Middle frontal gyrus (tissue), 1 donor: ENCODE data around the gene MTIF2.
A peak's percentile ranks its signal among the peaks of the same experiment; 100 is the strongest.
"Not testable (repeated sequence)": the region's sequence is repeated elsewhere in the genome, so short reads cannot be mapped to it uniquely, and the experiment has no call there.

Source experiments
- DNase-seq: peaks from one replicate; pipeline ENCODE4 v3.0.0-alpha.2; 2015; ENCODE audit warnings: low spot score; ENCODE audit errors: extremely low spot score

The MTIF2 gene, protein sequence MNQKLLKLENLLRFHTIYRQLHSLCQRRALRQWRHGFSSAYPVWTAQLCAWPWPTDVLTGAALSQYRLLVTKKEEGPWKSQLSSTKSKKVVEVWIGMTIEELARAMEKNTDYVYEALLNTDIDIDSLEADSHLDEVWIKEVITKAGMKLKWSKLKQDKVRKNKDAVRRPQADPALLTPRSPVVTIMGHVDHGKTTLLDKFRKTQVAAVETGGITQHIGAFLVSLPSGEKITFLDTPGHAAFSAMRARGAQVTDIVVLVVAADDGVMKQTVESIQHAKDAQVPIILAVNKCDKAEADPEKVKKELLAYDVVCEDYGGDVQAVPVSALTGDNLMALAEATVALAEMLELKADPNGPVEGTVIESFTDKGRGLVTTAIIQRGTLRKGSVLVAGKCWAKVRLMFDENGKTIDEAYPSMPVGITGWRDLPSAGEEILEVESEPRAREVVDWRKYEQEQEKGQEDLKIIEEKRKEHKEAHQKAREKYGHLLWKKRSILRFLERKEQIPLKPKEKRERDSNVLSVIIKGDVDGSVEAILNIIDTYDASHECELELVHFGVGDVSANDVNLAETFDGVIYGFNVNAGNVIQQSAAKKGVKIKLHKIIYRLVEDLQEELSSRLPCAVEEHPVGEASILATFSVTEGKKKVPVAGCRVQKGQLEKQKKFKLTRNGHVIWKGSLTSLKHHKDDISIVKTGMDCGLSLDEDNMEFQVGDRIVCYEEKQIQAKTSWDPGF

DNA sequence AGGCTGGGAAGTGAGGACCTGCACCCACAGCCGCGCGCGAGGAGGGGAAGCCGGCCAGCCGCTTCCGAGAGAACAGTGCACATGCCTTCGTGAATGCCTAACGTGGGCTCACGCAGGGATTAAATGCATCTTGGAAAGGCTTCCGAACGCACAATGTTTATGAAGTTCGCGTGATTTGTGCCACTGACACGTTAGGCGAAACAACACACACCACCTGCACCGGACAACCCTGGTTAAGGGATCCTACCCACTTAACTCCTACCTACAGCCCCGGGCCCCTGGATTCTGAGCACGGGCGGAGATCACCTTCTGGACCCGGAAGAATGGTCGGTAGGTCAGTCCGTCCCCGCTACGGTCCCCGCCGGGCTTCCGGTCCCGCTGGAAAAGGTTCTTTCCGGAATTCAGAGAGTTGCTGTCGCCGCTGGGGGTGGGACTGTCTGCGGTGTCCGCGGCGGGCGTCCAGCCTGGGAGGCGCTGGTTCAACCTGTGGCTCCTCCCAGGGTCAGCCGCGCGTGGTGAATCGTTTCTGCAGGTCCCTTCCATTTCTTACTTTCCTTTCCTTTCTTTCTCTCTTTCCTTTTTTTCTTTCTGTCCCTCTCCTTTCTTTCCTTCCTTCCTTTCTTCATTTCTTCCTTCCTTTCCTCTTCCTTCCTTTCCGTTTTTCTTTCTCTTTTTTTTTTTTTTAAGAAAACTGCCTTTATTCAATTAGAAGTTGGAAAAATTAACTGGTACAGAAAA, at the start of gene MTIF2:
TSS of gene MTIF2 (minus strand) at position 325 of the 738 bp plus-strand sequence. CDS start 5,373 bp downstream, outside the sequence.
- DNase-seq, result peak; percentile 87

GRCh38 chr2:55314985-55315384, 46.0 kb upstream of the MTIF2 start:
- no peak for DNase-seq

- no peak for DNase-seq
Observed at GRCh38 chr2:55311444-55311870, 42.4 kb upstream of the MTIF2 start.

GRCh38 chr2:55309446-55309845, 40.4 kb upstream of the MTIF2 start:
- DNase-seq, result no peak

- DNase-seq, result no peak
Observed at GRCh38 chr2:55302241-55302640, 33.2 kb upstream of the MTIF2 start.

DNA sequence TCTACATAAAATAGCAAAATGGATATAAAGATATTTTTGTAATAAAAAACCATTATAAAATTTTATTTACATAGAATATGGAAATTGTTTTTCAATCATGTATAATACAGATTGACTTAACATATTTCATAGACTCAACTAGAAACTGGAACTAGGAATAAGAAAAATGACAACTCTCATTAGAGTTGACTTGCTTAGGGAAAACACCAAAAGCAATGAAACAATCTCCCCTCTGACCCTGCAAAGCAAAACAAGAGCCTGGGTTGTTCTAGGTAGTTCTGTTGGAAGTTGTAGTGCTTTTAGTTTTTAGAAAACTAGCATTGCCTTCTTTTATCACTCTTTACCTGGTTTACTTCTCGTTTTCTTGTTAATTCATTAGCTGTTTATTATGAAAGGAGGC, 32.2 kb upstream of the MTIF2 start:
- DNase-seq, result no peak

GRCh38 chr2:55296393-55296792, 27.4 kb upstream of the MTIF2 start:
- no peak for DNase-seq

GRCh38 chr2:55283083-55283482, 14.1 kb upstream of the MTIF2 start:
- DNase-seq, result no peak

- DNase-seq, result peak; percentile 68
Observed at GRCh38 chr2:55282110-55282917, 13.3 kb upstream of the MTIF2 start.

DNA sequence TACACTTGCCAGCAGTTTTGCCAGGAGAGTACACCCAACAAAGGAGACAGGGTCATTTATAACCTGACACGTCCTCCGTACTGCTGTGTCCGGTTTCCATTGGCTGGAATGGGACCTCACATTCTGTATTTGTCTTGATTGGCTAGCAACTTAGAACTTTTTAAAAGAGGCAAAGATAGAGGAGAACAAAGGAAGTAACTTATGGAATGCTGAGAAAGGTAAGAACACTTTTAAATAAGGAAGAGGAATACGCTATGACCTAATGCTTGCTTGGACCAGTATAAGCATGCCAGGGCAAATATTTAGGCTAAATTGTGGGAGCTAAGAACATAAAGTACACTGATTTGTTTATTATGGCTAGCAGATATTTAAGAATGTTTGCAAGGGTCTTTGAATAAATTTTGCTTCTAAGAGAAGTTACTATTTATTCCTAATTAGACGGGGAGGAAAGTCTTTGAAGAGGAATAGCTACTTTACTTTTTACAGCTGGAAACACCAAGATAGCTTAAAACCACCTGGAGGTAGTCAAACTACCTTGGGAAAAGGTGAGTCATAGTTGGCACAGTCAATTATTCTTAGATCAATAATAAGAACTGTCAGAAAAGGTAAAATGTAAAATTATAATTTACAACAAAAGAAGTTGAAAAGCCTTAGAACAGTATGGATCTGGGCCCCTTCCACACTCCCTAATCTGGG, 12.0 kb upstream of the MTIF2 start:
- not testable (repeated sequence) for DNase-seq

- not testable (repeated sequence) for DNase-seq
Observed at GRCh38 chr2:55279859-55280424, 10.9 kb upstream of the MTIF2 start.

- not testable (repeated sequence) for DNase-seq
Observed at GRCh38 chr2:55279214-55279835, 10.3 kb upstream of the MTIF2 start.

DNA sequence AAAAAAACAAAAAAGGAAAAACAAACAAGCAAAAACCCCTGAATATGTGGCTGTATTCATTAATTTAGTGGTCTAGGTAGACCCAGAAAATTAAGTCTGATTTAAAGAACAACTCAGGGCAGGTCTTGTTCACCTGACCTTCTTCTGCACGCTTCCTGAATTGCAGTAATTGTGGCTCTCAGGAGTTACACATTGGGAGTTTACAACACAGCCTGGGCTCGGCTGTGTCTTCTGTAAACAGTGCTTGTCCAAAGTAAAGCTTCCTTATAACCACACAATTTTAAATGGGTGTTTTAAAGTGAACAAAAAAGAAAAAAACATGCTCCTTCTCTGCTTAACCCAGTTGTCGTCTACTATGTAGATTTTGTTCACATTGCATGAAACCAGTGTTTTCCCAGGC, 8.3 kb upstream of the MTIF2 start:
- no peak for DNase-seq

GRCh38 chr2:55274346-55274745, 5.3 kb upstream of the MTIF2 start:
- DNase-seq, result not testable (repeated sequence)

DNA sequence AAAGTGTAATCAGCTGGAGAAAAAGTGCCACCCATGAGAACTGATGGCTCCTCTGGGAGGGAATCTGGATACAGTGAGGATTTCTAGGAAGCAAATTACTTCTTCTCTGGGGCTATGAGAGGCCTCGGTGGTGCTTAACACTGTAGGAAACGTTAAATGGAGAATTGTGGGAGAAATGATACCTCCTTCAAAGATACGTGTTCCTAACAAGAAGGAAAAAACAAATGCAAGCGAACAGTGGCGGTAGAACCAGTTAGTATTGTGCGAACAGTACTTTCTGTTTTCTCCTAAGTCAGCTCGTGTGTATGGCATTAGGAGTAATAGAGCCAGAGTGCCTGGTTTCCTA, 587 bp upstream of the MTIF2 start:
- DNase-seq, result no peak

DNA sequence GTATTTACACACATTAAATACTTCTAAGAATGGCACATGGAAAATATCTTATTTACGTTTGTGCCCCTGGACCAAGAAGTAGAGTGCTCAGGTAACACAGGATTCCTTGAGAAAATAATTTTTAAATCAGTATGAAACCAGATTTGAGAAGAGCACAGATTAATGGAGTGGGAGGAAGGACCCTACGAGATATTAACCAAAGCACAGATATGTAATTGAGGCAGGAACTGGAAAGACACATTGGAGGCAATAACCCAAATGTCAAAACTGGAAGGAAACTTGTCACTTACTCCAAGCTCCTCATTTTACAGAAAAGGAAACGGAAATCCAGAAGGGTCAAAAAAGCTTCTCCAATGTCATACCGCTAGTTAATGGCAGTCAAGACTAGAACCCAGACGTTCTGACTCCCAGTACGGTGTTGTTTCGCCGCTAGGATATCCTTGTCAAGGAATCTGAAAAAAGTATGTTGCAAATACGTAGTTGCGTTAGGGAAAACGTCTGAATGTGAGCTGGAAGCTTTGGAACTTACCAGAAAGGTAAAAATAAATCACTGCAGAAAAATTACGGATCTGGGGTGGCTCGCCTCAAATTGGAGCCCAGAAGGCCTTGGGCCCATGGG, 634 bp downstream of the MTIF2 start:
- DNase-seq, result no peak

- not testable (repeated sequence) for DNase-seq
Observed at GRCh38 chr2:55259586-55259985, 9.4 kb downstream of the MTIF2 start.

GRCh38 chr2:55252832-55253231, 16.2 kb downstream of the MTIF2 start:
- no peak for DNase-seq

DNA sequence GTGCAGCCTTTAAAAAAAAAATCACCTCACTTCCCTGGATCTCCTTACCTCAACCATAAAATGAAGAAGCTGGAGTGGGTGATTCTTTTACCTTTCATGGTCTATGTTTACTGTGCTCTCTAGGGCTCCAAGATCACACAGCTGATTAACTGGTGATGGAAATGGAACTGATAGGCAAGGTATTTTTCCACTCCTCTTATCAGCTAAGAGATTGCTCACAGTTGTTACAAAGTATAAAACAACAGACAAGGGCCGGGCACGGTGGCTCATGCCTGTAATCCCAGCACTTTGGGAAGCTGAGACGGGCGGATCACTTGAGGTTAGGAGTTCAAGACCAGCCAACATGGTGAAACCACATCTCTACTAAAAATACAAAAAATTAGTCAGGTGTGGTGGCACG, 22.0 kb downstream of the MTIF2 start:
- no peak for DNase-seq
